Uterus (tissue), 4 donors: ENCODE results near the gene ACOT2. TPM values are rescaled to one million over a fixed set of nuclear protein-coding genes. Genes with fewer than 3 reads are reported as not detected.
"Not testable (repeated sequence)": the region's sequence is repeated elsewhere in the genome, so short reads cannot be mapped to it uniquely, and the experiment has no call there.

Experiments
- DNase-seq, 2 donors: peaks; one replicate each; pipeline ENCODE4 v3.0.0-alpha.2; 2019 to 2020
- H3K27ac ChIP-seq, 2 donors: fragments of 200-600 bp; sonication (generic); 1 replicate in 1 of 2; 2 replicates in 1 of 2; pipeline ENCODE4 v1.5.1; 2016 to 2018
- H3K27me3 ChIP-seq, 2 donors: fragments of 200-600 bp; sonication (generic); one replicate each; pipeline ENCODE4 v1.5.1; 2018 to 2019; ENCODE audit warnings: control low read depth in 1 of 2
- H3K36me3 ChIP-seq, 2 donors: fragments of 200-600 bp; sonication (generic); one replicate each; pipeline ENCODE4 v1.5.1; 2019; ENCODE audit warnings: control low read depth in 1 of 2
- H3K4me1 ChIP-seq, 2 donors: fragments of 200-600 bp; sonication (generic); one replicate each; pipeline ENCODE4 v1.5.1; 2018 to 2019; ENCODE audit warnings: control low read depth in 1 of 2
- H3K4me3 ChIP-seq, 2 donors: fragments of 200-600 bp; sonication (generic); 1 replicate in 1 of 2; 2 replicates in 1 of 2; pipeline ENCODE4 v1.5.1; 2018 to 2019; ENCODE audit warnings: mild to moderate bottlenecking in 1 of 2
- H3K9me3 ChIP-seq, 2 donors: fragments of 200-600 bp; sonication (generic); one replicate each; pipeline ENCODE4 v1.5.1; 2019; ENCODE audit warnings: control low read depth in 1 of 2
- CTCF ChIP-seq, 4 experiments: fragments of 200-600 bp in 2 of 4; fragments of 450-650 bp in 2 of 4; sonication (generic) in 2 of 4; IDR thresholded peaks; one replicate each; pipeline ENCODE4 v1.5.1; 2016 to 2019; ENCODE audit warnings: antibody characterized with exemption in 4 of 4, mild to moderate bottlenecking in 2 of 4, moderate library complexity in 1 of 4
- POLR2A ChIP-seq, 2 donors: fragments of 450-650 bp; IDR thresholded peaks; one replicate each; pipeline ENCODE4 v1.6.1; 2016; ENCODE audit warnings: antibody characterized with exemption in 2 of 2, mild to moderate bottlenecking in 1 of 2, moderate library complexity in 1 of 2
- intact Hi-C: fragments of 100-400 bp; cut with DNase I; formaldehyde crosslinking; loops from one replicate; pipeline ENCODE4 v1.15.1; 2023; ENCODE audit warnings: low total_unique reads
- total RNA-seq, 4 donors: library from RNA; depleted of rRNA in 3 of 4; stranded (reverse); fragments of >200 nt in 3 of 4; gene quantifications; one replicate each; pipeline versions ENCODE4 v1.1.0 to v1.2.4, GENCODE V29; 2014 to 2023
- donor health status: DM: yes; HTN: yes; CAD: no.

ACOT2 gene
- total RNA-seq, 4 donors from 2014 or later, result 25.4 to 48.8 (median 46.1) TPM

GRCh38 chr14:73537244-73538045, 31.6 kb upstream of the ACOT2 start:
- DNase-seq, result peak; percentile 62 to 65
- H3K4me3 ChIP-seq, result peak overlapping the region in 1 of 2 donors; percentile 53

GRCh38 chr14:73539017-73539416, 30.0 kb upstream of the ACOT2 start:
- H3K4me3 ChIP-seq, H3K36me3 ChIP-seq, H3K27ac ChIP-seq, H3K4me1 ChIP-seq, H3K27me3 ChIP-seq, H3K9me3 ChIP-seq, intact Hi-C loops: not testable (repeated sequence)
- TF ChIP-seq CTCF (IDR thresholded peaks at IDR 0.05), result peak in 2 of 4 experiments; percentile 42 to 44
- peak in 1 of 2 donors; percentile 52 for DNase-seq

More at GRCh38 chr14:73537244-73538045, 31.6 kb upstream of the ACOT2 start:
- peak in 1 of 2 donors; percentile 8 for TF ChIP-seq POLR2A (IDR thresholded peaks at IDR 0.05)
- H3K9me3 ChIP-seq, intact Hi-C loops, H3K4me1 ChIP-seq, H3K27me3 ChIP-seq, H3K36me3 ChIP-seq: not testable (repeated sequence)
- peak overlapping the region in 1 of 2 donors; percentile 93 for H3K27ac ChIP-seq

- H3K4me1 ChIP-seq, intact Hi-C loops, H3K27me3 ChIP-seq: not testable (repeated sequence)
Observed at GRCh38 chr14:73542961-73543360, 26.1 kb upstream of the ACOT2 start.

GRCh38 chr14:73545353-73545752, 23.7 kb upstream of the ACOT2 start:
- H3K27me3 ChIP-seq, H3K27ac ChIP-seq, intact Hi-C loops, H3K36me3 ChIP-seq, H3K4me3 ChIP-seq, H3K9me3 ChIP-seq, DNase-seq, H3K4me1 ChIP-seq: not testable (repeated sequence)

More at GRCh38 chr14:73542961-73543360, 26.1 kb upstream of the ACOT2 start:
- H3K36me3 ChIP-seq, H3K4me3 ChIP-seq, DNase-seq, H3K27ac ChIP-seq, H3K9me3 ChIP-seq: not testable (repeated sequence)

- intact Hi-C loops, H3K27ac ChIP-seq, DNase-seq, H3K27me3 ChIP-seq, H3K36me3 ChIP-seq, H3K4me3 ChIP-seq, H3K4me1 ChIP-seq, H3K9me3 ChIP-seq: not testable (repeated sequence)
Observed at GRCh38 chr14:73549097-73549496, 19.9 kb upstream of the ACOT2 start.

- DNase-seq, H3K4me3 ChIP-seq, intact Hi-C loops, H3K27ac ChIP-seq, H3K9me3 ChIP-seq, H3K4me1 ChIP-seq, H3K27me3 ChIP-seq, H3K36me3 ChIP-seq: not testable (repeated sequence)
Observed at GRCh38 chr14:73549889-73550524, 19.0 kb upstream of the ACOT2 start.

GRCh38 chr14:73553845-73554244, 15.2 kb upstream of the ACOT2 start:
- Histone ChIP-seq H3K9me3 (no peaks in the 10 kb centered on the region), H3K27ac (no peak overlapping the region), H3K4me1 (no peaks in the 10 kb centered on the region), H3K4me3 (no peak overlapping the region), H3K36me3 (no peaks in the 10 kb centered on the region), H3K27me3 (no peaks in the 10 kb centered on the region)
- intact Hi-C loops, result no loop called here
- DNase-seq, result no peak
- TF ChIP-seq POLR2A (IDR thresholded peaks at IDR 0.05) (no peak), CTCF (IDR thresholded peaks at IDR 0.05) (no peak)

GRCh38 chr14:73557201-73557600, 11.8 kb upstream of the ACOT2 start:
- not testable (repeated sequence) for H3K27ac ChIP-seq

GRCh38 chr14:73558238-73558637, 10.8 kb upstream of the ACOT2 start:
- H3K27me3 ChIP-seq, intact Hi-C loops, H3K9me3 ChIP-seq, H3K27ac ChIP-seq, DNase-seq, H3K36me3 ChIP-seq, H3K4me3 ChIP-seq, H3K4me1 ChIP-seq: not testable (repeated sequence)

More at GRCh38 chr14:73557201-73557600, 11.8 kb upstream of the ACOT2 start:
- H3K9me3 ChIP-seq, H3K4me3 ChIP-seq, H3K27me3 ChIP-seq, H3K4me1 ChIP-seq, intact Hi-C loops, DNase-seq, H3K36me3 ChIP-seq: not testable (repeated sequence)

GRCh38 chr14:73562256-73562655, 6.8 kb upstream of the ACOT2 start:
- H3K4me1 ChIP-seq, DNase-seq, H3K36me3 ChIP-seq, H3K9me3 ChIP-seq, H3K4me3 ChIP-seq, H3K27me3 ChIP-seq, H3K27ac ChIP-seq, intact Hi-C loops: not testable (repeated sequence)

- intact Hi-C loops, DNase-seq: not testable (repeated sequence)
Observed at GRCh38 chr14:73562696-73563095, 6.3 kb upstream of the ACOT2 start.

More at GRCh38 chr14:73562696-73563095, 6.3 kb upstream of the ACOT2 start:
- not testable (repeated sequence) for H3K27me3 ChIP-seq, H3K9me3 ChIP-seq, H3K27ac ChIP-seq, H3K36me3 ChIP-seq, H3K4me3 ChIP-seq
- H3K4me1 ChIP-seq, result peaks cover 0 to 11% of the 10 kb centered on the region in 2 donors
